ENCODE results near the gene CIDEA. TPM values are rescaled to one million over a fixed set of nuclear protein-coding genes. Genes with fewer than 3 reads are reported as not detected.

Gene CIDEA
- total RNA-seq, 1 experiment from 2014 or later: 0.50 TPM

GRCh38 chr18:12295389-12296086, 41.4 kb downstream of the CIDEA start:
- Mint-ChIP-seq H3K27ac (no peak overlapping the region), H3K27me3 (ENCODE audit: low read depth) (no peaks in the 10 kb centered on the region), H3K4me3 (no peak overlapping the region), H3K36me3 (peaks cover 5% of the 10 kb centered on the region; the same call in 1 of the 2 replicates), H3K9me3 (peaks cover 5% of the 10 kb centered on the region; the same call in 1 of the 2 replicates), H3K4me1 (peaks cover 6% of the 10 kb centered on the region)
- ATAC-seq (no peak), DNase-seq (ENCODE audit: low spot score) (no peak)
- ChIA-PET CTCF (no interaction called here), POLR2A (no interaction called here)
- no peak for TF ChIP-seq OVOL2 (CRISPR knock-in tag; IDR thresholded peaks at IDR 0.05; ENCODE audit: borderline replicate concordance)

- H3K27me3 Mint-ChIP-seq (ENCODE audit: low read depth): no peaks in the 10 kb centered on the region
- H3K36me3 Mint-ChIP-seq: peaks cover 5% of the 10 kb centered on the region; the same call in 1 of the 2 replicates
- ChIA-PET CTCF (interaction anchor here (0.9 kb wide), 1 partner anchor 32 kb away, joined by 3 read pairs; no protein-coding TSS in a partner anchor), POLR2A (no interaction called here)
- H3K4me1 Mint-ChIP-seq: peaks cover 6% of the 10 kb centered on the region
- no peak overlapping the region for H3K4me3 Mint-ChIP-seq
- DNase-seq (ENCODE audit: low spot score) (no peak), ATAC-seq (no peak)
- H3K9me3 Mint-ChIP-seq: peaks cover 5% of the 10 kb centered on the region; the same call in 1 of the 2 replicates
- TF ChIP-seq JUN (CRISPR knock-in tag; IDR thresholded peaks at IDR 0.05) (no peak), ZNF532 (CRISPR knock-in tag; IDR thresholded peaks at IDR 0.05; ENCODE audit: borderline replicate concordance) (no peak), MLX (CRISPR knock-in tag; IDR thresholded peaks at IDR 0.05) (no peak), JAZF1 (CRISPR knock-in tag; IDR thresholded peaks at IDR 0.05) (no peak), ZNF121 (CRISPR knock-in tag; IDR thresholded peaks at IDR 0.05) (no peak)
- no peak overlapping the region for H3K27ac Mint-ChIP-seq
These were observed 41.9 kb downstream of the CIDEA start for GRCh38 chr18:12296087-12296403.

GRCh38 chr18:12296457-12296856, 42.3 kb downstream of the CIDEA start:
- ATAC-seq: no peak
- Mint-ChIP-seq H3K4me1 (peaks cover 3% of the 10 kb centered on the region), H3K9me3 (peaks cover 5% of the 10 kb centered on the region; the same call in 1 of the 2 replicates), H3K27ac (no peak overlapping the region), H3K36me3 (peaks cover 5% of the 10 kb centered on the region; the same call in 1 of the 2 replicates), H3K27me3 (ENCODE audit: low read depth) (no peaks in the 10 kb centered on the region), H3K4me3 (no peak overlapping the region)
- TF ChIP-seq TEAD4 (CRISPR knock-in tag; IDR thresholded peaks at IDR 0.05) (no peak), NFATC4 (CRISPR knock-in tag; IDR thresholded peaks at IDR 0.05) (no peak), ERG (CRISPR knock-in tag; IDR thresholded peaks at IDR 0.05) (no peak), E2F4 (CRISPR knock-in tag; IDR thresholded peaks at IDR 0.05; ENCODE audit: borderline replicate concordance, low read depth) (no peak), HMGA2 (CRISPR knock-in tag; IDR thresholded peaks at IDR 0.05) (no peak)
- DNase-seq (ENCODE audit: low spot score): no peak
- ChIA-PET CTCF (interaction anchor here (0.9 kb wide), 1 partner anchor 32 kb away, joined by 3 read pairs; no protein-coding TSS in a partner anchor), POLR2A (no interaction called here)

GRCh38 chr18:12299862-12300261, 45.7 kb downstream of the CIDEA start:
- H3K27me3 Mint-ChIP-seq (ENCODE audit: low read depth): no peaks in the 10 kb centered on the region; the same call in 1 of the 2 replicates
- ATAC-seq (no peak), DNase-seq (ENCODE audit: low spot score) (no peak)
- TF ChIP-seq E2F4 (CRISPR knock-in tag; IDR thresholded peaks at IDR 0.05; ENCODE audit: borderline replicate concordance, low read depth) (no peak), CBFB (CRISPR knock-in tag; IDR thresholded peaks at IDR 0.05; ENCODE audit: low read depth) (no peak), IRF1 (CRISPR knock-in tag; IDR thresholded peaks at IDR 0.05) (no peak), NR3C1 (CRISPR knock-in tag; conservative IDR thresholded peaks at IDR 0.05; ENCODE audit: low read depth) (no peak)
- peaks cover 5% of the 10 kb centered on the region; the same call in 1 of the 2 replicates for H3K36me3 Mint-ChIP-seq
- peaks cover 9% of the 10 kb centered on the region for H3K4me1 Mint-ChIP-seq
- no peak overlapping the region for H3K27ac Mint-ChIP-seq
- POLR2A ChIA-PET: no interaction called here
- H3K9me3 Mint-ChIP-seq: peaks cover 5% of the 10 kb centered on the region; the same call in 1 of the 2 replicates
- H3K4me3 Mint-ChIP-seq: no peak overlapping the region
- CTCF ChIA-PET: no interaction called here
